HL-60/S4 treated with phorbol 12-myristate 13-acetate at 8.2 ng/mL for 4 days and 3 days (cell line): ENCODE data around the gene SLC9A5.

Source experiments
- in situ Hi-C: fragments of 300-500 bp; cut with MboI; formaldehyde crosslinking; loops from 2 replicates; pipeline ENCODE4 v1.15.0; 2022; ENCODE audit warnings: low sequenced_read_pairs

SLC9A5 gene, protein sequence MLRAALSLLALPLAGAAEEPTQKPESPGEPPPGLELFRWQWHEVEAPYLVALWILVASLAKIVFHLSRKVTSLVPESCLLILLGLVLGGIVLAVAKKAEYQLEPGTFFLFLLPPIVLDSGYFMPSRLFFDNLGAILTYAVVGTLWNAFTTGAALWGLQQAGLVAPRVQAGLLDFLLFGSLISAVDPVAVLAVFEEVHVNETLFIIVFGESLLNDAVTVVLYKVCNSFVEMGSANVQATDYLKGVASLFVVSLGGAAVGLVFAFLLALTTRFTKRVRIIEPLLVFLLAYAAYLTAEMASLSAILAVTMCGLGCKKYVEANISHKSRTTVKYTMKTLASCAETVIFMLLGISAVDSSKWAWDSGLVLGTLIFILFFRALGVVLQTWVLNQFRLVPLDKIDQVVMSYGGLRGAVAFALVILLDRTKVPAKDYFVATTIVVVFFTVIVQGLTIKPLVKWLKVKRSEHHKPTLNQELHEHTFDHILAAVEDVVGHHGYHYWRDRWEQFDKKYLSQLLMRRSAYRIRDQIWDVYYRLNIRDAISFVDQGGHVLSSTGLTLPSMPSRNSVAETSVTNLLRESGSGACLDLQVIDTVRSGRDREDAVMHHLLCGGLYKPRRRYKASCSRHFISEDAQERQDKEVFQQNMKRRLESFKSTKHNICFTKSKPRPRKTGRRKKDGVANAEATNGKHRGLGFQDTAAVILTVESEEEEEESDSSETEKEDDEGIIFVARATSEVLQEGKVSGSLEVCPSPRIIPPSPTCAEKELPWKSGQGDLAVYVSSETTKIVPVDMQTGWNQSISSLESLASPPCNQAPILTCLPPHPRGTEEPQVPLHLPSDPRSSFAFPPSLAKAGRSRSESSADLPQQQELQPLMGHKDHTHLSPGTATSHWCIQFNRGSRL

DNA sequence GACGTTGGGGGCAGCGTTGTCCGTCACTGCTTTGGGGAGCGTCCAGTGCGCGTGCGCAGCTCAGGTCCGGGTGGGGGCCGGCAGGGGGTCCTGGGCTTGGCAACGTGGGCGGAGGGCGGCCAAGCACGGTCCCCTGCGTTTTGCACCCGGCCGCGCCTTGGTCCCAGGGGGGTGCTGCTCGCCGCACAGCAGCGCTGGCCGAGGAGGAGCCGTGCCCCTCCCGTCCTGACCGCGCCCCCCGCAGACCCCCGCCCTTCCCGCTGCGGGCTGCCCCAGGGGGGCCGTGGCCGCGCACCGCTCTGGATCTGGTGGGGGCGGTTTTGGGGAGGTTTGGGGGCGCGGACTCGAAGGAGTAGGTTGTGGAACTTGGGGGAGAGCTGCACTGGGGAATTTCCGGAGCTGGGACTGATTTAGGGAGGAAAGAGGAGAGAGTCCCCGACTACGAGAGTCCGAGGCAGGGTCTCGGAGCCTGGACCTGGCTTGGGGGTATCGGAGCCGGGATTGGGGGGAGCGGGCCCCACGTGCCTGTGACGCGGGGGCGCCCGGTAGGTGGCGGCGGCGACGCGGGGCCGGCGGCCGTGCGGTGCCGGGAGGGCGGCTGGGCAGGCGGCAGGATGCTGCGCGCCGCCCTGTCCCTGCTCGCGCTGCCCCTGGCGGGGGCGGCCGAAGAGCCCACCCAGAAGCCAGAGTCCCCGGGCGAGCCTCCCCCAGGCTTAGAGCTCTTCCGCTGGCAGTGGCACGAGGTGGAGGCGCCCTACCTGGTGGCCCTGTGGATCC is at the start of gene SLC9A5:
Gene SLC9A5, plus strand, starts transcription at position 579 of the 777 bp plus-strand sequence. Its CDS starts 36 bp downstream, at position 615.
- in situ Hi-C loops, result no loop called here

DNA sequence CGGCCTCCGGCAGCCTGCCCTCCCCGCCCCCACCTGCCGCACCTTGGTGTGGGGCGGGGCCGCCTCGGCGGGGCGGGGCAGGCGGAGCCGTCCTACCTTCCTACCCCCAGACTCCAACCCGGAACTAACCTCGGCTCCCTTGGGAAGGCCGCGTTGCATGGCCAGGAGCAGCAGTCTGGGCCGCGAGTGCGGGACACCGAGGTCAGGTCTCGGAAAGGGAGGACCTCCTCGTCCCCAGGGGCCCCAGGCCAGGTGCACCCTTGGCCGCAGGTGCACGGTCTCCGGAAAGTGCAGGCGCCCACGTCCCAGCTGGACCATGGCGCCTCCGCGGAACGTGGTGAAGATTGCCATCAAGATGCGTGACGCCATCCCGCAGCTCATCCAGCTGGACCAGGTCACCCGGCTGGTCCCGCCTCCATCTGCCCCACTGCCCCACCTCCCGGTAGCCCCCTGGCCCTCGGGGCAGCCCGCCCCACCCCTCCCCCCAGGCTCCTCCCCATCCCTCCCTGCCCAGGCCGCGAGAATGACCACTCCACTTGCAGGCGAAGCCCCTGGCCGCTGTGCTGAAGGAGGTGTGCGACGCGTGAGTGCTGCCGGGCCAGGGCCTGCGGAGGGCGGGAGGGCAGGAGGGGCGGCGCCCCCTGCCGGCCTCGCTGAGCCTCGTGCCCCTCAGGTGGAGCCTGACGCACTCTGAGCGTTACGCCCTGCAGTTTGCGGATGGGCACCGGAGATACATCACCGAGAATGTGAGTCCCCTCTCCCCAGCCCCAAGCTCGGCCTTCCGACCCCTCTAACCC is 49.6 kb upstream of the SLC9A5 start, which contains the start of gene ELMO3:
Gene ELMO3, plus strand, starts transcription at position 121 of the 797 bp plus-strand sequence. Its CDS starts 196 bp downstream, at position 317.
- in situ Hi-C loops, result no loop called here

DNA sequence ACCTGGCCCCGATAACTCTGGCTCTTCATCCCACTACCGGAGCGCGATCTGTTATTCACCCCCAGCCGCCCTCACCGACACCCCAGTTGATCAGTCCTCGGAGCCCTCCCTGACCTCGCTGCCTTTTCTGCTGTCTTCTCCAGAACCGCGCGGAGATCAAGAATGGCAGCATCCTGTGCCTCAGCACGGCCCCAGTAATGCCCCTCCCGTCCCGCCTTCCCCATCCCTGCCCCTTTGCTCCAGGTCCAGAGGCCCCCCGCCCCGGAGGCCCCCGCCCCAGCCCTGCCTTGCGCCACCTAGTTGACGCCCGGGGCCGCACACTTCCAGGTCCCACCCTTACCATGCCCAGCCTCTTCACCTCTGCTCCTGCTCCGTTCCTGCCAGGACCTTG is 49.0 kb upstream of the SLC9A5 start:
- in situ Hi-C loops, result no loop called here

DNA sequence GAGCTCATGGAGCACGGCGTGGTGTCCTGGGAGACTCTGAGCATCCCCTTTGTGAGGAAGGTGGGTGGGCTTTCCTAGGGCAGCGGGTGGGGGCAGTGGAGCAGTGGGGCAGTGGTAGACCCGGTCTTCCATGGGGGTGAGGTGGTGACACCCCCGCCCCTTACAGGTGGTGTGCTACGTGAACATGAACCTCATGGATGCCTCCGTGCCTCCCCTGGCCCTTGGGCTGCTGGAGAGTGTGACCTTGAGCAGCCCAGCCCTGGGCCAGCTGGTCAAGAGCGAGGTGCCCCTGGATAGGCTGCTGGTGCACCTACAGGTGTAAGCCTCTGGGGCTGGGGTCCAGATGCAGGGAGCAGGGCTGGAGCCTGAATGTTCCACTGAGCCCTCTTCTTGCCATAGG is 48.3 kb upstream of the SLC9A5 start:
- in situ Hi-C loops, result no loop called here

DNA sequence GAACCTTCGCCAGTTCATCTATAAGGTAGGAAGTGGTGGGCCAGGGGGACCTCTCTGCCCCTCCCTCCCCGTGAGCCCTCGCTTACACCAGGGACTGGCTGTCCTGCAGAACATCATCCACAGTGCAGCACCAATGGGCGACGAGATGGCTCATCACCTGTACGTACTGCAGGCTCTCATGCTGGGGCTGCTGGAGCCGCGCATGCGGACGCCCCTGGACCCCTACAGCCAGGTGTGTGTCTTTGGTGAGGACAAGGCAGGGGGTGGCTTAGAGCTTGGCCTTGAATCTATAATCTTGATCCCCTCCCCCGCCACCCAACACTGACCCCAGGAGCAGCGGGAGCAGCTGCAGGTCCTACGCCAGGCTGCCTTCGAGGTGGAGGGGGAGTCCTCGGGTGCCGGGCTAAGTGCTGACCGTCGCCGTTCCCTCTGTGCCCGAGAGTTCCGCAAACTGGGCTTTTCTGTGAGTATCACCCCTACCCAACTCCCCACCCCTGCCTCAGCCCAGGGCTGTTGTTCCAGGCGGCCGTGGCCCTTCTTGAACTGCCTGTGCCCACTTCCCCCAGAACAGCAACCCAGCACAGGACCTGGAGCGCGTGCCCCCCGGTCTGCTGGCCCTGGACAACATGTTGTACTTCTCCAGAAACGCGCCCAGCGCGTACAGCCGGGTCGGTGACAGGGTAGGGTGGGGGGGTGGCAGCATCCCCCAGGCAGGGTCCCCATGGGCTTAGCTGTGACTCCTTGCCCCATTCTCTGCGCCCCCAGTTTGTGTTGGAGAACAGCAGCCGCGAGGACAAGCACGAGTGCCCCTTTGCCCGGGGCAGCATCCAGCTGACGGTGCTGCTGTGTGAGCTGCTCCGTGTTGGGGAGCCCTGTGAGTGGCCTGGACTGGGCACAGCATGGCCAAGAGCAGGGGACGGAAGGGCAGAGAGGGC is 47.1 kb upstream of the SLC9A5 start:
- in situ Hi-C loops, result no loop called here

DNA sequence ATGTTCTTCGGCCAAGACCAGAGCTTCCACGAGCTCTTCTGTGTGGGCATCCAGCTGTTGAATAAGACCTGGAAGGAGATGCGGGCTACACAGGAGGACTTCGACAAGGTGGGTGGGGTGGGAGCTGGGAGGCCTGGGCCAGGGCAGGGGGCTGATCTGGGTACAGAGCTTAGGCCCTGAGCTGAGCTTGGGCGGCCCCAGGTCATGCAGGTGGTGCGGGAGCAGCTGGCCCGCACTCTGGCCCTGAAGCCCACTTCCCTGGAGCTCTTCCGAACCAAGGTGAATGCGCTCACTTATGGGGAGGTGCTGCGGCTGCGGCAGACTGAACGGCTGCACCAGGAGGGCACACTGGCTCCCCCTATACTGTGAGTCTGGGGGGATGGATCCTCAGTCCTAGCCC is 46.4 kb upstream of the SLC9A5 start:
- in situ Hi-C loops, result no loop called here

DNA sequence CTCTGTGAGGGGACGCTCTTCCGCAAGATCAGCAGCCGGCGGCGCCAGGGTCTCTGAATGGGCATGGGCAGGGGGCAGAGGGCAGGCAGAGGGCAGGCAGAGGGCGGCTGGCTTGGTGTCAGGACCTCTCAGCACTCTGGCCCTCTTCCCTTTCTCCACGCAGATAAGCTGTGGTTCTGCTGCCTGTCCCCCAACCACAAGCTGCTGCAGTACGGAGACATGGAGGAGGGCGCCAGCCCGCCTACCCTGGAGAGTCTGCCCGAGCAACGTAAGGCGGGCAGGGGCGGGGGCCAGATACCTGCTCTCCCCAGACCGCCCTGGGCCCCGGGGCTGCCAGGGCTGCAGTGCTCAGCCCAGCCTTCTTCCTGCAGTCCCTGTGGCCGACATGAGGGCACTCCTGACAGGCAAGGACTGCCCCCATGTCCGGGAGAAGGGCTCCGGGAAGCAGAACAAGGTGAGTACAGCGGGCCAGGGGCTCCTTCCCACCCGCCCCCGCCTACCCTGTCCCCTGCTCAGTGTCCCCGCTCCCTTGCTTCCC is 45.8 kb upstream of the SLC9A5 start:
- in situ Hi-C loops, result no loop called here

DNA sequence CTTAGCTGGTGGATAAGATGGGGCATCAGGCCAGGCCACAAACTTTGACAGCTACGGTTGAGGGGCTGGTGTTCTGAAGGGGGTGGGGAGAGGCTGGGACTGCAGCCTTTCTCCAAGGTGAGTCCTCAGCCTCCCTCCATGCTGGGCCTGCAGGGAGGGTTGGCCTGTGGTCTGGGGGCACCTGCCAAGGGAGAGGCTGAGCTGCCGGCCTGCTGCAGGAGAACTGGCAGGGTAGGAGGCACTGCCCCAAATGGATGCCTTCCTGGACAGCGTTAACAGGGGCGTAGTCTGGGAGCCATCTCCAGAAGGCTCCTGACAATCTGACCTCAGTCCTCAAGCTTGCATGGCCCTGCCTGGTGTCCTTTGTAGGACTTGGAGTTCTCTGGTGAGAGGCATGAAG is 44.7 kb upstream of the SLC9A5 start:
- in situ Hi-C loops, result no loop called here

DNA sequence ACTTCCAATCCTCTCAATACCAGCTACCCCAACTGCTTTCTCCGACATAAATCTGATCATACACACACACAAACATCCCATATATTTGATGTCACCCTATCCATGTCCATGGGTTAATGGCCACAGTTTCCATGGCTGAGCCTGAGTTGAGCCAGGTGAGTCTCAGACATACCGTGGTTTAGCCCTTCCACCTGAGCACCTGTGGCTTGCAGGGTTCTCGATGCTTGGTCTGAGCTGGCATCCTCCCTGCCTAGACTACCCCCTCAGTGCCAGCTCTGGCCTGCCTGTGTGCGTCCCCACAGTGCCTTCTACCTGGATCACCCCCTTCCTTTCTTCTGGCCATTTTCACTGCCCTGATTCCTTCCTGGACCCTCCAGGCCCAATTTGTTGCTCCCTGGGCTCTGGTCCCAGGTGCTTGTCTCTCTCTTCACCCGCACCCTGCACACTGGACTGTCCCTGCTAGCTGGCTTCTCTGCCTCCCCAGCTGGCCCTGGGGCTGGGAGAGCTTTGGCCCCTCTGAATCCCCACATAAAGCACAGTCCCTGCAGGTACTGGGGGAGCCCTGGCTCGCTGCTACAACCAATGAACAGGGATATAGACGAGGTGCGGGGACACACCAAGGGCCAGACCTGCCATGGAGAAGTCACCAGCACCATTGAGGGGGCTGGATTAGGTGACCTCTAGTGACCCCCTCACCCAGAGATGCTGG is 42.5 kb upstream of the SLC9A5 start:
- in situ Hi-C loops, result no loop called here

DNA sequence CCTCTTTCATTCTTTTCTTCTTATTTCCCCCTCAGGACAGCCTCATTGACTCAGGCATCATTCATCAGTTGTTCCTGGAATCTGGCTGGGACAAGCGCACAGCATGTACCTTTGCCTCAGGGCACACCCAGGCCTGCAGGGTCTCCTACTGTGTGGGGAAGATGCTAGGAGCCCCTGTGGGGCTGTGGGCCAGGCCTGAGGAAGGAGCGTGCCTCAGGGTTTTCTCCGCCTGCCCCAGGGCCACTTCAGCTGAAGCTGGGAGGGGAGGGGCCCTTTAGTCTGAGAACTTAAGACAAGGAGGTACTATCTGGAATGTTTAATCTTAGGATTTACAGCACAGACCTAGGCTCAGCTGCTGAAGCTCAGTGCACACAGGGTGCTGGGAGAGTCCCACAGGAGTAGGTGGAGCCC is 41.9 kb upstream of the SLC9A5 start:
- in situ Hi-C loops, result no loop called here

DNA sequence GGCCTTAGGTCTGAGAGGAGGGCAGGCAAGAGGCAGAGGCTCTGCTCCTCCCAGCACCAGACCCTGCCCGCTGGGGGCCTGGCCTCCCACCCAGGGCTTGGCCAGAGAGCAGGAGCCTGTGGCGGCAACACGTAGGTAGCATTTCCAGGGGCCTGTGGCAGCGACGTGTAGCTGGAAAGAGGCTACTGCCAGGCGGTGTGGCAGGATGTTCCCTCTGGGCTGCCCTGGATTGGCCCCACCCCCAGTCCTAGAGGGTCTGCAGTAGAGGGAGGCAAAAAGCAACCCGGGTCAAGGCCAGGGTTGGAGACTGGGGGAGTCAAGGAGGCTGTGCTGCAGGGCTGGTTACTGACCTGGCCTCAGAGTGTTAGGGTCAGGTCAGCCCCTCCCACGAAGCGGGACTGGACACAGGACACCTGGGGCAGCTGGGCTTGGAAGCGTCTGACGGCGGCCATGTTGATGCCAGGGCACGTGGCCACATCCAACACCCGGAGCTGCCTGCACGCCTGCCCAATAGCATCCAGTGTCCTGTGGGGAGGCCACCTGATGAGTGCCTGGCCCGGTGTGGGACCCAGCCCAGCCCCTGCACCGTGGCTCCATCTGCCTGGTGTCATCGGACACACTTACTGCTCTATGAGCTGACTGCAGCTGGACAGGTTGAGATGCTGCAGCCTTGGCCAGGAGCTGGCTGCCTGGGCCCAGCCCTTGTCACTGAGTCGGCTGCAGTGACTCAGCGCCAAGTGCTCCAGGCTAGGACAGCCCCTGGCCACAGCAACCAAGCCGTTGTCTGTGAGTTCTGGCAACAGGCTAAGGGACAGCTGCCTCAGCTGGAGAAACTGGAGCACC is 41.3 kb upstream of the SLC9A5 start:
- in situ Hi-C loops, result no loop called here

DNA sequence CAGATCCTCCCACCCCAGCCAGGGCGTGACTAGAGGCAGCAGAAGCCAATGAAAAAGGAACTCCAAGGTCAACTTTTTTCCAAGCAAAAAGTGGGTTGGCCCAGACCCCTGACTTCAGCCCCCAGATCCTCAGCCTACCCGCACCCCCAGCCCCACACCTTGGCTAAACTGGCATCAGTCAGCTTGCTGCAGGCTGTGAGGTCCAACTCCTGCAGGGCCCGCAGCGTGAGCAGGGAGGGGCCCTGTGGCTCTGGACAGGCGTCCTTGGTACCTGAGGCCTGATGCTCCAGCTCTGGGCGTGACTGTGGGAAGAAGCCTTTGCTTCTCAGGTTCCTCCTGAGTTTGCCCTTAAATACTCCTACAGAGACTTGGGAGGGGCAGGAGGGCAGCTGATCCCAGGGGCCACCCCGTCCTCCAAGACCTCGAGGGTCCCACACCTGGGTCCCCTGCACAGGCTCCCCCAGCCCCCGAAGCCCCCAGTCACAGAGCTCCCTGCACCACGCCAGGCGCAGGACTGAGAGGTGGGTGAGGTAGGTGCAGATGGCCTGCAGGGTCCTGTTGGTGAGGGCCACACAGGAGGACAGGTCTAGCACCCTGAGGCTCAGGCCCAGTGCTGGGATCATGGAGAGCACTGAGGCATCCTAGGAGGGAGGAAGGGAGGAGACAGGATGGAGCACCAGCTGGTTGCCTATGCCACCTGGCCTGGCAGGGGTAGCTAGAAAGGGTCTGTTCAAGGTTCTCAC is 40.5 kb upstream of the SLC9A5 start:
- in situ Hi-C loops, result no loop called here

DNA sequence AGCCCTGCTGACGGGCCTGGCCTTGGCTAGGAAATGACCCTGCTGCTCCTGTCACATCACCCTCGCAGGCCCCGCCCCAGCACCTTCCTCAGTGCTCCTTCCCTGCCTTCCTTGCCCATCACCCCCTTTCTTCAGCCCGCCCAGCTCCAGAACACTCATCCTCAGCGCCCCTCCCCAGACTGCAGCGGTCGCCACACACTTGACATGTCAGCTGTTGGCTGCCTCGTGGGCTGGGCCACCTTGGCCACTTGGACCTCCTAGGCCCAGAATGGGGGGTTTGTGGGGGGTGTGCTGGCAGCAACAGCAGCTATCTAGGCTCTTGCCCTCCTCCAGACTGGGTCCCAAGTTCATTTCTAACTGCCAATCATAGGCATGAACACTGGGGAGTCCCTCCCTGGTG is 39.2 kb upstream of the SLC9A5 start:
- in situ Hi-C loops, result no loop called here

DNA sequence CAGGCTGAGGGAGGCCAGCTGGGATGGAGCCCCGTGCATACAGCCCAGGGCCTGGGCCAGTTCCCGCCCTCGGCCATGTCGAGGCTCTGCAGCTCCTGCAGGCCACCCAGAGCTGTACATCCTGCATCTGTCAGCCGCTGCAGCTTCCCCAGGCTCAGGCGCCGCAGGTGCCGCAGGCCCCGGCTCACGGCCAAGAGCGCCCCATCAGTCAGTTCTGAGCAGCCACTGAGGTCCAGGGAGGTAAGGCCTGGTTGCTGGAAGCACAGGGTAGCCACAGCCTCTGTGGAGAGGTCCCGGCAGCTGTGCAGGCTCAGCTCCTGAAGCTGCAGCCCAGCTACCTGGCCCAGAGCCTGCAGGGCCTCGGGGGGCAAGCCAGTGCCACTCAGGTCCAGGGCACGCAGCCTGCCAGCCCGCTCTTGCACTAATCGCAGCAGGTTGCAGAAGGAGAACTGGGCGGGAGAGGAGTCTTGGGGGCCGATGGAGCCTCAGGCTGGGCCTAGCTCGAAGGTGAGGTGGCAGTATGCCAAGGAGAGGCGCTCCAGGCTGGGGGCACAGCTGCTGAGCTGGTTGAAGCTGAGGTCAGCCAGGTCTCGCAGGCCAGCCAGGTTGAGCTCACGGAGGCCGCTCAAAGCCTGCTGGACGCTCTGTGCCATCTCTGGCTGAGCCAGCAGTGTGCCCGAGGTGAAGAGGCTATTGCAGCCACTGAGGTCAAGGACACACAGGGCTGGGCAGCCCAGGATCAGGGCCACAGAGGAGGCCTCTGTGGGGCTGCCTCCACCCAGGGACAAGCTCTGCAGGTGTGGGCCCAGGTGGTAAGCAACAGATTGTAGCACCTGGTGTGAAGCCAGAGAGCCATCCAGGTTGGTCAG is 38.5 kb upstream of the SLC9A5 start:
- in situ Hi-C loops, result no loop called here

DNA sequence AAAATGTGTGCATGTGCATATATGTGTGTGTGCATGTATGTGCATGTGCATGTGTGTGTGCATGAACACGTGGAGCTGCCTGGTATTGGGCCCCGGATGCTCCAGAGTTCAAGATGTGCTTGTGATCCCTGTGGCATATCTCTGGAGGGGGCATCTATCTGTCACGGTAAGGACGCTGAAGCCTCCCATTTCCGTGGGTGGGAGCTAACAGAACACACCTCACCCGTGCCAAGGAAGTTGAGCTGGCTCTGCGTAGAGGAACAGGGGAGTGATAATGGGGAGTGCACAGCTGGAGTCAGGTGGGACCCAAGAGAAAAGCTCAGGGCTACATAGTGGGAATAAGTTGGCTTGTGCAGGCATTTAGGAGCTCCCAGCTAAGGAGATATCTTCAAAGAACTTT is 37.1 kb upstream of the SLC9A5 start:
- in situ Hi-C loops, result no loop called here

DNA sequence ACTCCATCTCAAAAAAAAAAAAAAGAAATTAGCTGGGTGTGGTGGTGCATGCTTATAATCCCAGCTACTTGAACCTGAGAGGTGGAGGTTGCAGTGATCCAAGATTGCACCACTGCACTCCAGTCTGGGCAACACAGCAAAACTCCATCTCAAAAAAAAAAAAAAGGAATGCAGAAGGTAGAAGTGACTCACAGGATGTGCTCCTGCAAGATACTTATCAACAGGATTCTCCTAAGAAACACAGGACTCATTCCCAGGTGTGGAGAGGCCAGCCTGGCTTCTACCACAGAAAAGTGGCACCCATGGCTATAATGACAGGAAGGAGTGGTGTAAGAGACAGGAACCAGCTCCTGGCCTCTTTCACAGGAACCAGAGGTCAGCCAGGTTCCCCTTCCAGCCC is 36.0 kb upstream of the SLC9A5 start:
- in situ Hi-C loops, result no loop called here
